GM18507 (cell line): Measurements from ENCODE around the gene HECW1.
A peak's percentile ranks its signal among the peaks of the same experiment; 100 is the strongest.
"Not testable (repeated sequence)": the region's sequence is repeated elsewhere in the genome, so short reads cannot be mapped to it uniquely, and the experiment has no call there.

Experiments used
- DNase-seq: peaks from one replicate; pipeline ENCODE4 v3.0.0; 2011; ENCODE audit warnings: low read depth; ENCODE audit not compliant: insufficient read length; ENCODE audit errors: extremely low spot score
- FAIRE-seq: peaks from 2 replicates; lab custom pipeline; 2011; peaks lifted over from hg19 to GRCh38; lab: Jason Lieb, UNC

The HECW1 gene

GRCh38 chr7:43573832-43574231, 461.4 kb downstream of the HECW1 start:
- FAIRE-seq, DNase-seq: not testable (repeated sequence)

DNA sequence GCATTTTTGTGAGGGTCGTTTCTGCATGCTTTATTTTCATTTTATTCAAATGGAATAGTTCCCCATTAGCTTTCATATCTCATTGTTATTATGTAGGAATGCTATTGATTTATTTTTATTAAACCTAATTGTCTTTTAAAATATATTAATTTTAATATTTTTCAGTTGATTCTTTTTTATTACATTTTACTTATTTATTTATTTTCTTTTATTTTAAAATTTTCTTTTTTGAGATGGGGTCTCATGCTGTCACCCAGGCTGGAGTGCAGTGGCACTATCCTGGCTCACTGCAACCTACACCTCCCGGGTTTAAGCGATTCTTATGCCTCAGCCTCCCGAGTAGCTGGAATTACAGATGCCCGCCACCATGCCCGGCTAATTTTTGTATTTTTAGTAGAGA, 463.1 kb downstream of the HECW1 start:
- DNase-seq = no peak
- no peak for FAIRE-seq

GRCh38 chr7:43576241-43576640, 463.8 kb downstream of the HECW1 start:
- DNase-seq (no peak), FAIRE-seq (no peak)

DNA sequence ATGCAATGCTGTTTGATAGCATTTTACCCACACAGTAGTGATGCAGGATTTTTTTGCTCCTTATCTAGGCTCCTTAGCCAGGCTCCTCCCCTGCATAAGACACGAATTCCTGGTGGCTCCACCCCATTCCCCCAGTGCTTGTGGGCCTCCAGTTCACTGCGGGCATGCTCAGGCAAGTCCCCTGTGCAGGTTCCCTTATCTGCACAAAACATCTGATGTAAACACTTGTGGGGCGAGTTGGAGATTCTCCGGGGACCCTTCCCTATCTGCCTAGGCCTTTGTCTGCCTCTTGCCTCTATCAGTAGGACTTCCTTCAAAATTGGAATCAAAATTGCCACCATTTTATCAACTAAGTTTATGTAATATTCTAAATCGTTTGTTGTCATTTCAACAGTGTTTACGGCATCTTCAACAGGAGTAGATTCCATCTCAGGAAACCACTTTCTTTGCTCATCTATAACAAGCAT, 465.1 kb downstream of the HECW1 start:
- DNase-seq = no peak
- FAIRE-seq = peak; percentile 46

GRCh38 chr7:43582503-43583423, 470.3 kb downstream of the HECW1 start, which contains the start of gene STK17A:
Gene STK17A (plus strand): TSS chr7:43583108. CDS start chr7:43583244, 136 bp downstream.
- DNase-seq = peak; percentile 88
- peak; percentile 93 for FAIRE-seq

- peak; percentile 89 for FAIRE-seq
- no peak for DNase-seq
These were observed 471.2 kb downstream of the HECW1 start for GRCh38 chr7:43583424-43584194.

DNA sequence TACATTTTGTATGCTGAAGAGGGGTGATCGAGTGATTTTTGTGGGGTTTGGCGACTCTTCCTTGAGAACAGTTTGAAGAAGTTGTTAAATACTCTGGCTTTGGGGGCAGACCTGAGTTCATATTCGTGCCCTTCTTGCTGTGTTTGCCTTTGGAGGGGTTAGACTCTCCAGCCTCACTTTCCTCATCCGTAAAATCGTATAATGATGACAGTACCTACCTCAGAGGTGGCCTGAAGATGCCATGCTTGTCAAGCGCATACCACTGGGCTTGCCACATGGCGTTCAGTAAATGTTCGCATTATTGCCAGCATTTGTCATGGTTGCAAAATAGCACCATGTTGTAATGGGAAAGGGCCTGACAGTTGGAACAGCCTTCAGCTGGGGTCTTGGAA, 471.7 kb downstream of the HECW1 start:
- DNase-seq (no peak), FAIRE-seq (peak; percentile 48)

DNA sequence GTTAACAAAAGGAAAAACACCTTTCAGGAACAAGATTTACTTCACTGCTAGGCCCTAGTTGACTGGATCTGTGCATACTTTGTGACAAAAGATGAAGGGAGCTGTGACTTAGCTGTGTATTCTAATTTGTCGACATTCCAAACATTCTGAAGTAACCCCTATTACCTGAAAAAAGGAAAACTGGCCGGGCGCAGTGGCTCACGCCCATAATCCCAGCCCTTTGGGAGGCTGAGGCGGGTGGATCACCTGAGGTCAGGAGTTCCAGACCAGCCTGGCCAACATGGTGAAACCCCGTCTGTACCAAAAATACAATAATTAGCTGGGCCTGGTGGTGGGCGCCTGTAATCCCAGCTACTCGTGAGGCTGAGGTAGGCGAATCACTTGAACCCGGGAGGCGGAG, 472.3 kb downstream of the HECW1 start:
- not testable (repeated sequence) for DNase-seq
- FAIRE-seq = peak; percentile 31

GRCh38 chr7:43585562-43585961, 473.1 kb downstream of the HECW1 start:
- no peak for DNase-seq

GRCh38 chr7:43586251-43586900, 473.9 kb downstream of the HECW1 start:
- FAIRE-seq = no peak
- no peak for DNase-seq

More at GRCh38 chr7:43585562-43585961, 473.1 kb downstream of the HECW1 start:
- no peak for FAIRE-seq

GRCh38 chr7:43588477-43589132, 476.2 kb downstream of the HECW1 start:
- FAIRE-seq (no peak), DNase-seq (no peak)

GRCh38 chr7:43589133-43589478, 476.7 kb downstream of the HECW1 start:
- no peak for FAIRE-seq
- DNase-seq = no peak

- FAIRE-seq = no peak
- no peak for DNase-seq
These were observed 477.3 kb downstream of the HECW1 start for GRCh38 chr7:43589728-43590127.

GRCh38 chr7:43590862-43591557, 478.6 kb downstream of the HECW1 start:
- peak; percentile 90 for FAIRE-seq
- DNase-seq = no peak

- DNase-seq (no peak), FAIRE-seq (no peak)
These were observed 479.2 kb downstream of the HECW1 start for GRCh38 chr7:43591558-43592180.

- no peak for DNase-seq
- no peak for FAIRE-seq
These were observed 479.9 kb downstream of the HECW1 start for GRCh38 chr7:43592326-43592725.

GRCh38 chr7:43593010-43593409, 480.6 kb downstream of the HECW1 start:
- DNase-seq (no peak), FAIRE-seq (no peak)

DNA sequence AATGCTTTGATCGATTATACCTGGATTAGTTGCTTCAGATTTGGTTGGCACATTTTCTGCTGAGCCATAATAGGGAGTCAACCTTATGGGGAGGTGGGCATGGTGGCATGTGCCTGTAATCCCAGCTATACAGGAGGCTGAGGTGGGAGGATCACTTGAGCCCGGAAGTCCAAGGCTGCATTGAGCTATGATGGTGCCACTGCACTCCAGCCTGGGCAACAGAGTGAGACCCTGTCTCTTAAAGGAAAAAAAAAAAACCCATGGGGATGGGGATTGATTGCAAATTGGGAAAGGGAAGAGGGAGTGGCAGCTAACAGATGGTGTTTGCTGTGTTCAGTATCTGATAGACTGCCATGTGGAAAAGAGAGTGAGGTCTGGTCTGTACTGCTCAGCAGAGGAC, 481.6 kb downstream of the HECW1 start:
- FAIRE-seq (no peak), DNase-seq (no peak)
